22Rv1 (cell line): Measurements from ENCODE around the gene DSP.

Source experiments
- ZFX ChIP-seq: fragments of 450-650 bp; IDR thresholded peaks from 2 replicates; pipeline ENCODE4 v1.6.1; 2017; ENCODE audit warnings: antibody characterized with exemption, borderline replicate concordance
- TF ChIP-seq, protein P1 (sequence below): fragments of 450-650 bp; IDR thresholded peaks from 2 replicates; pipeline ENCODE4 v1.5.1; 2017; ENCODE audit warnings: mild to moderate bottlenecking

DNA sequence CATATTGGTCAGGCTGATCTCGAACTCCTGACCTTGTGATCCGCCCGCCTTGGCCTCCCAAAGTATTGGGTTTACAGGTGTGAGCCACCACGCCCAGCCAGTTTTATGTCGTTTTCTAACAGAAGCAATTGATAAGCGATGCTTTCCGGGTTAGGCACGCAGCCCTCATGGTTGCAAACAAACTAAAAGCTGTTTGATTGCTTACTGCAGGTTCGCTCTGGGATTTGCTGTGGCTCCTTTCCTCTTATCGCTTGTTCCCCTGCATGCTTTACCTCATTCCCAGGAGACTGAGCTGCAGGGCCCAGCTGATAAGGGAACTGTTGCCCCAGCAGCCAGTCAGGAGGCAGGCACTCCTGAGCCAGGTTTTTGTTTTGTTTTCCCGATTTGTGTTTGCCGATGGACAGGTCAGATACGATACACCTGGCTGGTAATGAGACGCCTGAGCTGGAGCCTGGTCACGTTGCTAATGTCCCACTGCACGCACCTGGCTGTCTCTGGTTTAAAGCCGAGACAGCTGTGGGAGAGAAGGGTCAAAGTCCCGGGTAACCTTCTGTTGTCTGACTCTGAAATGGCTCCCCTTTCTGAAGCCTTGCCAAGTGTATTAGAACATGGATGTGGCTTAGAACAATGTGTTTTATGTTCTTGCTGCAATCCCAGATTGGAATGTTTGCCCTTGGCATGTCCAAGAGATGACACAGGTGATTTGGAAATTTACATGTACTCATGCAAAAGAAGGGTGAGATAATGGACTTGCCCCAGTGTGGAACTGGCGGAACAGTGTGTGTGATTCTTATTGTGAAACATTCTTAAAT, 19.9 kb downstream of the DSP start:
- TF ChIP-seq, protein P1, sequence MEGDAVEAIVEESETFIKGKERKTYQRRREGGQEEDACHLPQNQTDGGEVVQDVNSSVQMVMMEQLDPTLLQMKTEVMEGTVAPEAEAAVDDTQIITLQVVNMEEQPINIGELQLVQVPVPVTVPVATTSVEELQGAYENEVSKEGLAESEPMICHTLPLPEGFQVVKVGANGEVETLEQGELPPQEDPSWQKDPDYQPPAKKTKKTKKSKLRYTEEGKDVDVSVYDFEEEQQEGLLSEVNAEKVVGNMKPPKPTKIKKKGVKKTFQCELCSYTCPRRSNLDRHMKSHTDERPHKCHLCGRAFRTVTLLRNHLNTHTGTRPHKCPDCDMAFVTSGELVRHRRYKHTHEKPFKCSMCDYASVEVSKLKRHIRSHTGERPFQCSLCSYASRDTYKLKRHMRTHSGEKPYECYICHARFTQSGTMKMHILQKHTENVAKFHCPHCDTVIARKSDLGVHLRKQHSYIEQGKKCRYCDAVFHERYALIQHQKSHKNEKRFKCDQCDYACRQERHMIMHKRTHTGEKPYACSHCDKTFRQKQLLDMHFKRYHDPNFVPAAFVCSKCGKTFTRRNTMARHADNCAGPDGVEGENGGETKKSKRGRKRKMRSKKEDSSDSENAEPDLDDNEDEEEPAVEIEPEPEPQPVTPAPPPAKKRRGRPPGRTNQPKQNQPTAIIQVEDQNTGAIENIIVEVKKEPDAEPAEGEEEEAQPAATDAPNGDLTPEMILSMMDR: no peak
- no peak for TF ChIP-seq ZFX
